ENCODE results near the gene TRMT112. TPM values are rescaled to one million over a fixed set of nuclear protein-coding genes. Genes with fewer than 3 reads are reported as not detected.

Gene TRMT112
- total and polyA plus RNA-seq, 10 of the 15 experiments (the other 5 are each of a cell fraction or from before 2014, with no cell fraction given): 212 to 455 (median 308) TPM

- TF ChIP-seq MEF2A (IDR thresholded peaks at IDR 0.05; ENCODE audit: insufficient read depth, low read depth, low read length): no peak
- peak; percentile 40 for TF ChIP-seq RAD21 (IDR thresholded peaks at IDR 0.05; ENCODE audit: insufficient read depth, low read depth, low read length)
- TF ChIP-seq ZNF24 (IDR thresholded peaks at IDR 0.05): no peak
- no peak for TF ChIP-seq REST (IDR thresholded peaks at IDR 0.05; ENCODE audit: low read depth, low read length)
- TF ChIP-seq ZNF217 (IDR thresholded peaks at IDR 0.05): no peak
- no peak for TF ChIP-seq IRF5 (IDR thresholded peaks at IDR 0.05; ENCODE audit: borderline replicate concordance)
- TF ChIP-seq BCLAF1 (IDR thresholded peaks at IDR 0.05): no peak
- TF ChIP-seq CTCF (IDR thresholded peaks at IDR 0.05 in 2 of 3, conservative IDR thresholded peaks at IDR 0.05 in 1 of 3; ENCODE audit: control insufficient read depth in 2 of 3, extremely low read depth in 1 of 3, insufficient read depth in 1 of 3, low read depth in 3 of 3, low read length in 3 of 3): peak; percentile 55 to 64 (median 55)
- TF ChIP-seq STAT1 (conservative IDR thresholded peaks at IDR 0.05): no peak
- TF ChIP-seq SMC3 (IDR thresholded peaks at IDR 0.05; ENCODE audit: borderline replicate concordance, low read length): 0 out of 2 replicates have a peak, but pooled peaks have one; percentile 8
- TF ChIP-seq NRF1 (conservative IDR thresholded peaks at IDR 0.05; ENCODE audit: low read depth, low read length): peak; percentile 24; the same call in 1 of the 2 replicates
- TF ChIP-seq HDAC6 (IDR thresholded peaks at IDR 0.05; ENCODE audit: unreplicated experiment): peak; percentile 99
- TF ChIP-seq ATF2 (IDR thresholded peaks at IDR 0.05; ENCODE audit: low read length): no peak
- peak; percentile 66; the same call in 1 of the 2 replicates for TF ChIP-seq SMARCA5 (IDR thresholded peaks at IDR 0.05)
- no peak for TF ChIP-seq FOXK2 (IDR thresholded peaks at IDR 0.05)
- TF ChIP-seq MTA2 (IDR thresholded peaks at IDR 0.05; ENCODE audit: low read depth): 0 out of 2 replicates have a peak, but pooled peaks have one; percentile 13
- no peak for TF ChIP-seq SREBF1 (IDR thresholded peaks at IDR 0.05; ENCODE audit: low read length)
- TF ChIP-seq LARP7 (IDR thresholded peaks at IDR 0.05): 0 out of 2 replicates have a peak, but pooled peaks have one; percentile 26
Measured at GRCh38 chr11:64359712-64360445, 42.5 kb upstream of the TRMT112 start (continued).

Data from GM12878 (cell line).